Measurements from ENCODE around the gene JUN.

JUN gene

DNA sequence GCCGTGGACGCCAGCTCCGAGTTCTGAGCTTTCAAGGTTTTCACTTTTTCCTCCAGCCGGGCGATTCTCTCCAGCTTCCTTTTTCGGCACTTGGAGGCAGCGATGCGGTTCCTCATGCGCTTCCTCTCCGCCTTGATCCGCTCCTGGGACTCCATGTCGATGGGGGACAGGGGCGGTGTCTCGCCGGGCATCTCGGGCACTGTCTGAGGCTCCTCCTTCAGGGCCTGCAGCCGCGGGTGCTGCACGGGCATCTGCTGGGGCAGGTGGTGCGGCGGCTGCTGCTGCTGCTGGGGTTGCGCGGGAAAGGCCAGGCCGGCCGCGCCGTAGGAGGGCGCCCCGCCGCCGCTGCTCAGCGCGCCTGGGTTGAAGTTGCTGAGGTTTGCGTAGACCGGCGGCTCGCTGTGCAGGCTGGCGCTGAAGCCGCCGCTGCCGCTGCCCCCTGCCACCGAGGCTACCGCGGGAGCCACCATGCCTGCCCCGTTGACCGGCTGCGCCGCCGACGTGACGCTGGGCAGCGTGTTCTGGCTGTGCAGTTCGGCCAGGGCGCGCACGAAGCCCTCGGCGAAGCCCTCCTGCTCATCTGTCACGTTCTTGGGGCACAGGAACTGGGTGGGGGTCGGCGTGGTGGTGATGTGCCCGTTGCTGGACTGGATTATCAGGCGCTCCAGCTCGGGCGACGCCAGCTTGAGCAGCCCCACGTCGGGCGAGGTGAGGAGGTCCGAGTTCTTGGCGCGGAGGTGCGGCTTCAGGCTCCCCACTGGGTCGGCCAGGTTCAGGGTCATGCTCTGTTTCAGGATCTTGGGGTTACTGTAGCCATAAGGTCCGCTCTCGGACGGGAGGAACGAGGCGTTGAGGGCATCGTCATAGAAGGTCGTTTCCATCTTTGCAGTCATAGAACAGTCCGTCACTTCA lies 1.4 kb downstream of the JUN start:
- no peak for TF ChIP-seq SIN3A (IDR thresholded peaks at IDR 0.05; ENCODE audit: borderline replicate concordance, insufficient read depth, low read length)
- no peak for TF ChIP-seq TAF1 (IDR thresholded peaks at IDR 0.05; ENCODE audit: borderline replicate concordance, insufficient read depth, low read length)
- TF ChIP-seq, protein P1, sequence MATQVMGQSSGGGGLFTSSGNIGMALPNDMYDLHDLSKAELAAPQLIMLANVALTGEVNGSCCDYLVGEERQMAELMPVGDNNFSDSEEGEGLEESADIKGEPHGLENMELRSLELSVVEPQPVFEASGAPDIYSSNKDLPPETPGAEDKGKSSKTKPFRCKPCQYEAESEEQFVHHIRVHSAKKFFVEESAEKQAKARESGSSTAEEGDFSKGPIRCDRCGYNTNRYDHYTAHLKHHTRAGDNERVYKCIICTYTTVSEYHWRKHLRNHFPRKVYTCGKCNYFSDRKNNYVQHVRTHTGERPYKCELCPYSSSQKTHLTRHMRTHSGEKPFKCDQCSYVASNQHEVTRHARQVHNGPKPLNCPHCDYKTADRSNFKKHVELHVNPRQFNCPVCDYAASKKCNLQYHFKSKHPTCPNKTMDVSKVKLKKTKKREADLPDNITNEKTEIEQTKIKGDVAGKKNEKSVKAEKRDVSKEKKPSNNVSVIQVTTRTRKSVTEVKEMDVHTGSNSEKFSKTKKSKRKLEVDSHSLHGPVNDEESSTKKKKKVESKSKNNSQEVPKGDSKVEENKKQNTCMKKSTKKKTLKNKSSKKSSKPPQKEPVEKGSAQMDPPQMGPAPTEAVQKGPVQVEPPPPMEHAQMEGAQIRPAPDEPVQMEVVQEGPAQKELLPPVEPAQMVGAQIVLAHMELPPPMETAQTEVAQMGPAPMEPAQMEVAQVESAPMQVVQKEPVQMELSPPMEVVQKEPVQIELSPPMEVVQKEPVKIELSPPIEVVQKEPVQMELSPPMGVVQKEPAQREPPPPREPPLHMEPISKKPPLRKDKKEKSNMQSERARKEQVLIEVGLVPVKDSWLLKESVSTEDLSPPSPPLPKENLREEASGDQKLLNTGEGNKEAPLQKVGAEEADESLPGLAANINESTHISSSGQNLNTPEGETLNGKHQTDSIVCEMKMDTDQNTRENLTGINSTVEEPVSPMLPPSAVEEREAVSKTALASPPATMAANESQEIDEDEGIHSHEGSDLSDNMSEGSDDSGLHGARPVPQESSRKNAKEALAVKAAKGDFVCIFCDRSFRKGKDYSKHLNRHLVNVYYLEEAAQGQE (IDR thresholded peaks at IDR 0.05; ENCODE audit: insufficient read depth in 1 of 2, low read depth in 2 of 2, low read length in 2 of 2), result no peak
- no peak for TF ChIP-seq POLR2AphosphoS5 (IDR thresholded peaks at IDR 0.05; ENCODE audit: low read depth, low read length)
- no peak for TF ChIP-seq FOXP2 (optimal IDR thresholded peaks at IDR 0.05; ENCODE audit: borderline replicate concordance, extremely low read depth, extremely low read length, insufficient read depth)

DNA sequence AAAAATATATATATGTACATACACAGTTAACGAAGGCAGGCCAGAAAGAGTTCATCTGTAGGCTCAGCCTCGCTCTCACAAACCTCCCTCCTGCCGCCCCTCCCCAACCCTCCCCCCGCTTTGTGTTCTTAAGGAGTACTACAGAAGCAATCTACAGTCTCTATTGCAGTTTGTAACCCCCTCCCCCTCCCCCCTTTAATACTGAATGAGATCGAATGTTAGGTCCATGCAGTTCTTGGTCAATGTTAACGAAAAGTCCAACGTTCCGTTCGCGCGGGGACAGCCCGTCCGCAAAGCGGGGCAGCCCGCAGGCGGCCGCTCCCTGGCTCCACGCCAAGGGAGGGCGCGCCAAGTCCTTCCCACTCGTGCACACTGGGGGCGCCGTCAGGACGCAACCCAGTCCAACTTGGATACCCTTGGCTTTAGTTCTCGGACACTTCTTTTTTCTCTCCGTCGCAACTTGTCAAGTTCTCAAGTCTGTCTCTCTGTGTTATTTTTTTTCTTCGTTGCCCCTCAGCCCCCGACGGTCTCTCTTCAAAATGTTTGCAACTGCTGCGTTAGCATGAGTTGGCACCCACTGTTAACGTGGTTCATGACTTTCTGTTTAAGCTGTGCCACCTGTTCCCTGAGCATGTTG lies 2.2 kb downstream of the JUN start:
- no peak; the same call in 1 of the 2 replicates for TF ChIP-seq POLR2AphosphoS5 (IDR thresholded peaks at IDR 0.05; ENCODE audit: low read depth, low read length)
- peak; percentile 28; the same call in 1 of the 2 replicates for TF ChIP-seq SIN3A (IDR thresholded peaks at IDR 0.05; ENCODE audit: borderline replicate concordance, insufficient read depth, low read length)

DNA sequence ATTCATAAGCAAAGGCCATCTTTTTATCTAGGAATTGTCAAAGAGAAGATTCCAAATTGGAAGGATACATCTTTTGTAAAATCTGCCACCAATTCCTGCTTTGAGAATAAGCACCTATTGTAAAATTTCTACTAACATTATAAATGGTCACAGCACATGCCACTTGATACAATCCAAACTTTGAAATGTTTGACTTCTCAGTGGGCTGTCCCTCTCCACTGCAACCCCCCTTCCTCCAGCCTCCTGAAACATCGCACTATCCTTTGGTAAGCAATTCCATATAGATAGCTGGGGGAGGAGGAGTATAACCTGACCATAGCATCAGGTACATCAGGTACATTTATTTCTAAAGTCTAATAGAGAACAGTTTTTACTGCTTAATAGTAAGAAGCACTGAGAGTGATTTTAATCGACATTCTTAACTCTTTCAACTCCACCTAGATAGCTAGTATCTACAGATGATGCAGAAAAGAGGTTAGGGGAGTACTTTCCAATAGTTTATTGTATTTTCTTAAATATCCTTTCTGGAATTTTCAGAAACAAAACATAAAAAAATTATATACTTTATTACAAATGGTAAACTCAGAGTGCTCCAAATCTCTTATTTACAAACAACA lies 2.9 kb downstream of the JUN start:
- TF ChIP-seq TAF1 (IDR thresholded peaks at IDR 0.05; ENCODE audit: borderline replicate concordance, insufficient read depth, low read length) (no peak), POLR2AphosphoS5 (IDR thresholded peaks at IDR 0.05; ENCODE audit: low read depth, low read length) (no peak), SIN3A (IDR thresholded peaks at IDR 0.05; ENCODE audit: borderline replicate concordance, insufficient read depth, low read length) (no peak), FOXP2 (optimal IDR thresholded peaks at IDR 0.05; ENCODE audit: borderline replicate concordance, extremely low read depth, extremely low read length, insufficient read depth) (no peak)
- TF ChIP-seq, protein P1 (IDR thresholded peaks at IDR 0.05; ENCODE audit: insufficient read depth in 1 of 2, low read depth in 2 of 2, low read length in 2 of 2), result no peak

DNA sequence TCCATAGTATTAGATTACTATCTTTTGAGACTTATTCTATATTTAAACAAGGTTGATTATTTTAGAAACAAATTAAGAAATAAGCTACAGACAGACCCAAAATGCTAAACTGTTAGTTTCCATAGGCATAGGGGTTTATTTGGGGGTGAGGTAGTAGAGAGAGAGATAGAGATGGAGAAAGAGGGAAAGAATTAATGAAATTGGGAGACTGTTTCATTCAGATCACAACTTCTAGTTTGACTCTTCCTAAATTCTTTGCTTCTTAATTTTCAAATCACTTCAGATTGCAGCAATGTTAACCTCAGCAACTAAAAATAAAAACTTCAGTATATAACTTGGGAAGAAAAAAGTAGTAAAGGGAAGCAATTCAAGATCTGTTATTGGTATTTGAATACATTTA lies 3.4 kb downstream of the JUN start:
- TF ChIP-seq TAF1 (IDR thresholded peaks at IDR 0.05; ENCODE audit: borderline replicate concordance, insufficient read depth, low read length), result no peak
- TF ChIP-seq, protein P1 (IDR thresholded peaks at IDR 0.05; ENCODE audit: insufficient read depth in 1 of 2, low read depth in 2 of 2, low read length in 2 of 2), result no peak
- TF ChIP-seq SIN3A (IDR thresholded peaks at IDR 0.05; ENCODE audit: borderline replicate concordance, insufficient read depth, low read length), result no peak

DNA sequence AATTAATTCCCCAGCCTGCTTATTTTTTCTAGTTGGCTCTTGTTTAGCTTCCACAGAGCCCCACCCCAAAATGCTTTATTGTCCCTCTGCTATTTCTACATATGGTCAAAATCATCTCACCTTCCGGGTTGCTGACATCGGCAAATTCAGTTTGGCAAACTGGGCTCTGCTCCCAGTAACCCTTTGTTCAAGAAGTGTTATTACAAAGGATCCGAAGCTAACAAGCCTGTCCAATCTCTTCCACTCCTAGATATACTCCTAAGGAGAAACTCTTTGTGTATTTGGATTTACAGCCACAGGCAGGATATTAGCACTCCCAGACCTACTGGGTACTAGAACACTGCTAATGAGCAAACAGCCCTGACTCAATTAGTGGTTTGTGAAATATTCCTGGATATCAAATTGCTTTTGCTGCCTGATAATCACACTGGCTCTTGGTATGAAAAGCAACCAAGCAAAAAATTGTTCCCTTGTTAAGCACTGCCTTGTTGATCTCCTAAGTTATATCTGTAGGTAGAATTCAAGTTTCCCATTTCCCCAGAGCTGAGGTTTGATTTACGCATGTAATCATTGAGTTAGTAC lies 4.0 kb downstream of the JUN start:
- no peak for TF ChIP-seq FOXP2 (optimal IDR thresholded peaks at IDR 0.05; ENCODE audit: borderline replicate concordance, extremely low read depth, extremely low read length, insufficient read depth)
- no peak for TF ChIP-seq TAF1 (IDR thresholded peaks at IDR 0.05; ENCODE audit: borderline replicate concordance, insufficient read depth, low read length)
- TF ChIP-seq POLR2AphosphoS5 (IDR thresholded peaks at IDR 0.05; ENCODE audit: low read depth, low read length), result peak; percentile 44; the same call in 1 of the 2 replicates
- TF ChIP-seq, protein P1 (IDR thresholded peaks at IDR 0.05; ENCODE audit: insufficient read depth in 1 of 2, low read depth in 2 of 2, low read length in 2 of 2), result no peak
- peak; percentile 37; the same call in 1 of the 2 replicates for TF ChIP-seq SIN3A (IDR thresholded peaks at IDR 0.05; ENCODE audit: borderline replicate concordance, insufficient read depth, low read length)

Measured in PFSK-1 (cell line).